Stimulated activated CD4-positive, alpha-beta T cell treated with anti-CD3 and anti-CD28 coated beads, Interleukin-4, amount 100 ng/mL, for 4 hours (primary cell): ENCODE measurements around the gene TMEM156.
"Not testable (repeated sequence)": the region's sequence is repeated elsewhere in the genome, so short reads cannot be mapped to it uniquely, and the experiment has no call there.

Experiments
- DNase-seq, 2 experiments: peaks; one replicate each; pipeline ENCODE4 v3.0.0-alpha.2; 2020

The TMEM156 gene

DNA sequence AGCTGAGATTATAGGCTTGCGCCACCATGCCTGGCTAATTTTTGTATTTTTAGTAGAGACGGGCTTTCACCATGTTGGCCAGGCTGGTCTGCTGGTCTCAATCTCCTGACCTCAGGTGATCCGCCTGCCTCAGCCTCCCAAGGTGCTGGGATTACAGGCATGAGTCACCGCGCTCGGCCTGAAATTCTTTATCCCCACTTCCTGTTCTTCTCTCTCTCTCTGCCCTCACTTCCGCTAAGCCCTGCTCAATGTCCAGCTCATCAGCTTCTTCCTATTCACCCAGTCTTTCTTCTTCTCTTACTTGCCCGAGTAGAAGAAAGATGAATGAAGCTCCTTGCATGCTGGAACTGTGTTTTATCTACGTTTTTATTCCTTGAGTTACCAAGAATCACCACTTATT, 43.9 kb downstream of the TMEM156 start:
- DNase-seq = not testable (repeated sequence)

DNA sequence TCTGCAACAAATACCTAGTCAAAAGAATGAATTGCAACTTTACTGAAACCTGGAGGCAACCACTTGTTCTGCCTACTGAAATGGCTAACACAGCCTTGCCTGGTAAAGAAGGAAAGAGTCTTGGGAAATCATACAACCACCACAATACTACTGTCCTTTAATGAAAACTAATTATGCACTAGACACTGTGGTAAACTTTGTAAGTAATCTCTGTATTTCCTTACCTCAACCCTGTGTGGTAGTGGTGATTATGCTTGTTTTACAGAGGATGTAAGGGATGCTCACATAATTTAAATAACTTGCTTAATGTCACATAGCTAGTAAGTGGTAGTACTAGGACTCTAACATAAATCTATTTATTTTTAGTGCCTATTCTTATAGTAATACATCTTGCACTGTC, 44.7 kb downstream of the TMEM156 start:
- no peak for DNase-seq

DNA sequence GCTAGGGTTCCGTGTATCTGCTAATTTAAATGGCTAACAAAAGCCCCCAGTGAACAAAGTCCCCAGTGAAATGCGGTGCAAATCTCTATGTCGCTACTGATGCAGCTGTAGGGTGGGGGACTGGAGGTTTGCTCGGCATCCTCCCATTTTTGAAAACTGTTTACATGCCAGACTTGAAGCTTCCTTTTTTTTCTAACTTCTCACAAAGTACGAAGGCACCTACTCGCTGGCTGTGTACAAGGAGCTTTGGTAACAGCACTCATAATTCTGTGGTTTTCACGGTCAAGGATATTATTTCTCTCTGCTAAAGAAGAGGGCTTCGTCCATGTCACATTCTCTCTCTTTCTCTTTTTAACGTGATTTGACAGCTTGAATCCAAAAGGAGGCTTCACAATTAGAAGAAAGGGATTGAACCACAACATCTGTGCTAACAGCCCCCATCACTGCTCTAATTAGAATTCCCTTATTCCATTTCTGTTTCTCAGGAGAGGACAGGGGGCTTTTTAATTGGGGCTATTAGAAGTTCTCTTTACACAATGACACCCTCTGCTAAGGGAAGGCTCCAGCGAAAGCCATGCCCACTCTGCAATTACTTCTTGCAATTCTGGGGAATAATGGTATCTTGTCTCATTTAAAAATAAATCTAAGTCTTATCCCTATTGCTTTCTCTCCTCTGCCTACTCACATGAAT, 46.7 kb downstream of the TMEM156 start:
- DNase-seq = no peak

DNA sequence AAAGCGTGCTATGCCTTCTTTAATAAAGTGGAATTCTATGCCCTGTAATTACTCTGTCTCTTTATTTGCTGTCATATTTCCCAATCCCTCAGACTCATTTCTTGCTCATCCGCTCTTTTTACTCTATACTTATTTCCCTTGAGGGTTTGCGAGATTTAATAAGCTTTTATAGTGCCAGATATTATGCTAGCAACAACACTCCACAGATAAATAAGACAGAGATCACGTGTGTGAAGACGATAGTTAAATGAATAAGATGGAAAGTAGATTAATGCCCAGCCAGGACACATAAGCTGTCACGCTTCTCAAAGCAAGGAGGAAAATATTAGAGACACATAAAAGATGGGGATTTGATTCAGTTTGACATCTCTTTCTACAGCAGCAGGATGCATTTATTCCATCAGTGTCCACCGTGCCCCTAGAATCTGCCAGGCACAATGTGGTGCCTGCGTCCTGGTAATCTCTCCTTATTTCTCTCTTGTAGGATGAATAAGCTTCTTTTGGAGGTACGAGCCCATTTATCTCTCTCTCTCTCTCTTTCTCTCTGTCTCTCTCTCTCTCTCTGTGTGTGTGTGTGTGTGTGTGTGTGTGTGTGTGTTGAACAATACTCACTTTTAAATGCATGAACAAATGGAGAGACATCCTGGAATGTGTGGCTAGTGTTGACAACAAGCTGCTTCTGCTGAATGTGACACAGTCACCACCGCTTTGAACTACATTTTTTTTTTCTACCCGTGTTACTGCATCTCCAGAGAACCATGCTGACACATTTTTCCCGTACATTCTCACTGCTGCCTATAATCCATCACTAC, 48.2 kb downstream of the TMEM156 start:
- DNase-seq = peak in 1 of 2 experiments; percentile 2

DNA sequence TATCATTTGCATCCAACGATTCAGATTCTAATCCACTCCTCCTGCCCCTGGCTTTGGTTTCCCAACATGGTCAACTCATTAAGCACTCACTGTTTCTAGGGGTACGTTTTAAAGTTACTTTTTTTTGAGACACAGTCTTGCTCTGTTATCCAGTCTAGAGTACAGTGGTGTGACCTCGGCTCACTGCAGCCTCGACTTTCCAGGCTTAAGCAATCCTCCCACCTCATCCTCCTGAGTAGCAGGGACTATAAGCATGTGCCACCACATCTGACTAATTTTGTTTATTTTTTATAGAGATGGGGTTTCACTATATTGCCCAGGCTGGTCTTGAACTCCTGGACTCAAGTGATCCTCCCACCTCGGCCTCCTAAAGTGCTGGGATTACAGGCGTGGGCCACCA, 48.9 kb downstream of the TMEM156 start:
- DNase-seq = no peak

DNA sequence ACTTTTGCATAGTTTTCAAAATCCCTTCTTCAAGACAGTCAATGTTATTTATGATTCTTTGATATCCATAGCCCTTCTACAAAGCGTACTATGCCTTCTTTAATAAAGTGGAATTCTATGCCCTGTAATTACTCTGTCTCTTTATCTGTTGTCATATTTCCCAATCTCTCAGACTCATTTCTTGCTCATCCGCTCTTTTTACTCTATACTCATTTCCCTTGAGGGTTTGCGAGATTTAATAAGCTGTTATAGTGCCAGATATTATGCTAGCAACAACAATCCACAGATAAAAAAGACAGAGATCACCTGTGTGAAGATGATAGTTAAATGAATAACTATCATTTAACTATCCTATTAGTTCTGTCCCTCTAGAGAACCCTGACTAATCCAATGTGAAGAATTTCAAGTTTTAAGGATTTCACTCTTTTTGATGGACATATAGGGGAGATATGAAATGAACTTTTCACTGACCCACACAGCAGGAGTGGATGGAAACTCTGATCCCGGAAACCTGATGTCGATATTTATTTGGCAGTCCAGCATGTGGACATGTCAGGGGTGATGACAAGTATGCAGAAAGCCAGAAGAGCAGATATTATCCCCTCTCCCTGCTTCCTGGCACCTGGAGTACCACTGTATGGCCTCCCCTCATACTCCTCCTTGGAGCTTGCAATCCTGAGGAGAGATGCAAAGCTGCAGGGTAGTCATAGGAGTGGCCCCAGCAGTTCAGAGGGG, 49.7 kb downstream of the TMEM156 start:
- DNase-seq = no peak

DNA sequence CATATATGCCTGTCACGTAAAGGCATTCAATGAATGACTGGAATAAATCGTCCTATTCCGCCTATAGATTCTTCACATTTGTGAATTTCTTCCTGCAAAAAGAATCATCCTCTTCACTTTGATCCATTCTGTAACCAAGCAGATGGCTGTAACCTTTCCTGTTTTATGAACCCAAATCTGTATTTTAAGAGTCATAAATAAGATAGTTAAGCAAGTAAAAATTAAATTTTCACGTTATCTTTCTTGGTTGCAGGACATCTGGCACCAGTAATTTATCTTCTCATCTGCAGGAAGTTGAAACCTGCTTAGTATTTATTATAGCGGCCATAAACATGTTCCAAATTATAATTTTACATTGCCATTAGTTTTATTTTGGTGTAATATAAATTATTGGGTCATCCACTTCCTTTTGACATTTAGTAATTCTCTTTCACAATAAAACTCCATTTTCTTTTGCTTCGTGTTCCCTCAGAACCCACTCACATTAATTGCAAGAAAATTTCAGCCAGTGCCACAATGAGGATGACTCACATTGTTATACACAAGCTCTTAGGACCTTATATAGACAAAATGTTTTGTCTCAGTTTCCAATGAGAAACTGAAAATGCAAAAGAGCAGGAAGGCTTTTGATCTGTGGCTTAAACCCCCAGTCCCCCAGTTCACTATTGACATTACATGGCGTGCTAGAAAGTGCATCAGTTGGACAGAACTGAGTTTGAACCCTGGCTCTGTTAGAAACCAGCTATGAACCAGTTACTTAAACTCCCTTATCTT, 51.1 kb downstream of the TMEM156 start:
- no peak for DNase-seq

DNA sequence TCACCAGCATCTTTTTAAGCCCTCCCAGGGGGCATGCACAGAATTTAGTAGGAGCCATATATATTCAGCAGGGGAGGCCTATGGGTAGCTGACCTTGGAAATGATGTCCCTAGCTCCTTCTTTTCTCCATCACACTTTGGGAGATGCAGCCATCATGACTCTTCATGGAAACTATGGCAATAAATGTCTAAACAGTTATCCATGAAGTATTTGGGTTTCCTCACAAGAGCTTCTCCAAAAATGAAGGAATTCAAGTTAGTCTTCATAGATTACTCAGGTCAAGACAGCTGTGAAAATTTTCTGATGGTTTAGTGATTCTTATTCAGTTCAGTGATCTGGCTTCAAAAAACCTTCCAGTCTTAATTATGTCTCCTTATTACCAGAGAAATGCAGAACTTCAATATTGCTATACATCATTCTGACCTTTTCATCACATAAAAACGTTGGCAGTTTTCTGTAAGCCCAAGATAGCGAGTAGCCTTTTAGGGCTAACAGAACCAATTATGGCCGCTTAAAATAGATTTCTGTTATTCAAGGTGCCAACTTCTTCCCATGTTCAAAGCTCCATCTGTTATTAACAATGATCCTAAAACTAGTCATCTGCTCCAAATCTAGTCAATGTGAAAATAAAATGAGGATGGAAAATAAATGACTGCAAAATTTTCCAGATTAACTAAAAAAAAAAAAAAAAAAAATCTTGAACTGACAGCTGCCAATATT, 52.5 kb downstream of the TMEM156 start:
- no peak for DNase-seq

DNA sequence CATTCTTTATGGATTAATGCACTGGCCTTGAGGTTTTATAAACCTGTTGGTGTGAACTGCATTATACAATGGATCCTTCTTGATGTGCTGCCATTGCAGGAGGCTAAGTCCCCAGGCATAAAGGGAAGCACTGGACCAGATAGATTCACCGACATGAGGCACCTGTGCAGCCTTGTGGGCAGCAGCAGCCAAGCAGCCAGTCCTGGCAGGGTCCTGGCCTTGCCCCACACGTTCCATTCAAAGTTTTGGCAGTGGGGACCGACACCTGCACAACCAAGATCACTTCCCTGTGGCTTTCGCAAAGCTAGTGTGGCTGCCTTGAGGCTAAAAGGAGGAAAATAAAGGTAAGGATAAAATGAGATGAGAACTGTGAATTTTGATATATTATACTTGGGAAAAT, 53.1 kb downstream of the TMEM156 start:
- no peak for DNase-seq

DNA sequence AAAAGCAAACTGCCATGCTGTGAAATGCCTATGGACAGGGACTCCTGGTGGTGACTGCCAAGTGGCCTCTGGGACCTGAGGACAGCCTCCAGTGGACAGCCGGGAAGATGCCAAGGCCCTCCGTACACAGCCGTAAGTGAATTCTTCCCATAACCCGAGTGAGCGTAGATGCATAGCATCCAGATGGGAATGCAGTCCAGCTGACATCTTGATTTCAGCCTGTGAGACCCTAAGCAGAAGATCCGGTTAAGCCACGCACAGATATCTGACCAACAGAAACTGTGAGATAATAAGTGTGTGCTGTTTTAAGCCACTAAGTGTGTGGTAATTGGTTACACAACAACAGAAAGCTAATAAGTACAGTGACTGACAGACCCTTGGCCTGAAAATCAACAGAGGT, 55.9 kb downstream of the TMEM156 start:
- no peak for DNase-seq

DNA sequence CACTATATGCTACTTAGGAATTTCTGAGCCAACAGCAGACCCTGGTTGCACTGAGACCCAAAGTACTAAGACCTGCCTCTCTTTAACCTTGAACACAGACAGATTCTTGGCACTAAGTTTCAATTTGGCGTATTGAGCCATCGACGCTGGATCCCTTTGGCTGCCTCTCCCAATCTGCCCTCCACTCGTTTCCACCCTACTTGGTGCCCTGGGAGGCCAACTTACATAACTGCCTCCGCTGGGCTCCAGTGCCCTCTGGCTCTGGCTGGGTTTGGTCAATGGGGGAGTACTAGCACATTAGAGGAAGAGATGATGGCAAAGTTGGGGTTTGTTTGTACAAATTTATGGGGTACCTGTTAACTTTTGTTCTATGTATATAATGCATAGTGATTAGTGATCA, 63.5 kb downstream of the TMEM156 start:
- DNase-seq = no peak

DNA sequence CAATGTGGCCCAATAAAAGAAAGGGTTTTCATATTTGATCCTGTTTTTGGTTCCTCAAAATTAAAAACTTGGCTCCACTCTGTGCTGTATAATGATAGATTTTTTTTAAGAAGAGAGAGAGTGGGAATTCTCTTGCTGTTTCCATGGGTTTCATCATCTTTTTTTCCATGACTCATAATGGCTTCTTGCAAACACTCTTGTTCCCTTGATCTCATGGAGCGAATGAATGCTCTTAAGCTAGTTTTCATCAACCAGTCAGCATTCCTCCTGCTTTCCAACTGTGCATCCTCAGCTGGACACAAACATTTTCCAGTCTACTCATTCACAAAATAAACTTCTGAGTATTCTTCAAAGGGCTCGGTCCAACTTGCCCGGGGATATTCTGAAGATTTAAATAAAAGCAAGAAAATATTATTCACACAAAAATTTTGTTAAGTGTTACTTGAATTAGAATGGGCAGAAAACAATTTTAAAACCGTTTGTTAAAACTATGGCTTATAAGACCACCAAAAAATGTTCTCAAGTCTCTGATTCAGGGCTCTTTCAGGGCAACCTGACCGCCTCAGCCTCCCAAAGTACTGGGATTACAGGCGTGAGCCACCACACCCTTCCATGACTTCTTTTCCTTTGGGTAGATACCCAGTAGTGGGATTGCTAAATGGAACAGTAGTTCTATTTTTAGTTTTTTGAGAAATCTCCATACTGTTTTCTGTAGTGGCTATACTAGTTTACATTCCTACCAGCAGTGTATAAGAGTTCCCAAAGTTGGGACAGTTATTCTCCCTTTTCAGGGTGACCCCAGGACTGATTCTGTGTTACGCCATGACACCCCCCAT, 64.7 kb downstream of the TMEM156 start:
- DNase-seq = no peak

DNA sequence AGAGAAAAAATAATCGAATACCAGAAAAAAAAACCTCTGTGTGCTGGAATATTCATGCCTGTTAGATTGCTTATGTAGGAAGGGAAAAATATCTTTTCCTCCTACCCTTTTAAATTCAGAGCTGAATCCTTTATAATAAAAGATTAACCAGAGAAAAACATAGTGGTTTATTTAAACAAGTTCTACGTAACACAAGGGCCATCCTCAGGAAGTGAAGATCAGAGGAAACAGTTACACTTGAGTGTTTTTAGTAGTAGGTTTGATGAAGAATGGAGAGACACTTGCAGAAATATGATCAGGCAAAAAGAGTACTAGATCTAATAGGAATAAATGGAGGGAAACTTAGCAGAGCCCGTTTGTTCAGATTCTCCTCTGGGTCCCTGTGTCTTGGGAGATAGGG, 66.3 kb downstream of the TMEM156 start:
- DNase-seq = no peak

DNA sequence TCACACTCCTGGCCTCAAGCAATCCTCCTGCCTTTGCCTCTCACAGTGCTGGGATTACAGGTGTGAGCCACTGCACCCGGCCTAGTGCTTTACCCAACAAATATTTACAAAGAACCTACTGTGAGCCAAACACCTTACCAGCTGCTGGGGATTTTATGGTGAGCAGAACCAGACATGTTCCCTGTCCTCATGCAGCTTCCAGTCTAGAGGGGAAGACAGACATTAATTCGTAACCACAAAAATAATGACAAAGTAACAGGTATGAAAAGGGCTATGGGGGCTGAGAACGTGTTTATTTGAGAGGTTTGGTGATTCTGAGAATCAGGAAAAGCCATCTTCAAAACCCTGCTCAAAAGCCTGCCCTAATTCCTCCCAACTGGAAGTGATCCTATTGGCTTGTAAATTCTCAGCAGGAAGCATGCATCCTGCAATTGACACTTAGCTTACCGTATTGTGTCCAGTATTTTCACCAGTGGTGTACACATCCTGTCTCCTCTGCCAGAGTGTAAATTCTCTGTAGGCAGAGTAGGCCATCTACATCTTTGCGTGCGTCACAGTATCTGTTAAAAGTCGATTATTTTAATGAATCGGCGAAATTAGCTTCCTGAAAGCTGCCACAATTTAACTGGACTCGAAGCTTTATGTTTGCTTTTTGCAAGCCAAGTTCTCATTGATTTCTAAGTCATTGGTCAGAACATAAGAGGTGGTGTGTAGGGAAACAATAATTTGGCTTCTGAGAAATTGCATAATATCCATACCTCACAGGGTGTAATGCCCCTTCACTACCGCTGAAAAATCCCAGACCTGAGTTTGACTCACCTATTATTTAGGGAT, 67.0 kb downstream of the TMEM156 start:
- no peak for DNase-seq

DNA sequence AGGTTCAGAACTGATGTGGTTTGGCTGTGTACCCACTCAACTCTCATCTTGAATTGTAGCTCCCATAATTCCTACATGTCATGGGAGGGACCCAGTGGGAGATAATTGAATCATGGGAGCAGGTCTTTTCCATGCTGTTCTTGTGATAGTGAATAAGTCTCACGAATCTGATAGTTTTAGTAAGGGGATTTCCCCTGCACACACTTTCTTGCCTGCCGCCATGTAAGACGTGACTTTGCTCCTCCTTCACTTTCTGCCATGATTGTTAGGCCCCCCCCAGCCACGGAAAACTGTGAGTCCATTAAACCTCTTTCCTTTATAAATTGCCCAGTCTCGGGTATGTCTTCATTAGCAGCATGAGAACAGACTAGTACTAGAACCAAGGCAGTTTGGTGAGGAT, 73.0 kb downstream of the TMEM156 start:
- DNase-seq = not testable (repeated sequence)

DNA sequence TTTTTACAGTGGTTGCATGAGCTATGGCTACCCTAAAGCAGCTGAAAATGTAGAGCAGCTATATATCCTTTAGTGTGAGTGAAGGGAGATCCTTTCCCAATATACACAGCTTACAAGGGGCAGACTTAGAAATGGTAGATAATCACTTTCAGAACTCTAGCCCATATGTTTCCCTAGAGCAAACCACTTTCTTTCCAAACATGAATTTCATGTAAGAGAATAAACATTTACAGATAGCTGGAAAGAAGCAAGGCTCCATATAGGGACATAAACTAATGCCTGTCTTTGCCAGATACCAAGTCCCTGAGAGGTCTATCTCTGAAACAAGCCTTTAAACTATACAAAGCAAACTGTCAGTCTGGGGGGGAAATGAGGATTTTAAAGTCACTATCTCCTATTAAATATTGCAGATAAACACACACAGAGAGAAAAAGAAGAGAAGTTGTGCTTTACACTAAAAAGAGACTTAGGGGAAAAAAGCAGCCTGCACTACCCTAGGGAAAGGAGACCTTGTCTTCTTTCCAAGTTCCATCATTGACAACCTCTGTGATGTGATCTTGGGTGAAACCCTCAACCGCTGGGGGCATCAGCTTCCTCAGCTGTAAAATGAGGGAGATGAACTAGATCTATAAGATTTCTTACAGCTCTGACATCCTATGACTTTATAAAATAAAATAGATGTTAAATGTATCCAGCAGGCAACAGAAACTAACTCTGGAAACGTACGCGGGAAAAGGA, 73.6 kb downstream of the TMEM156 start:
- DNase-seq = no peak

DNA sequence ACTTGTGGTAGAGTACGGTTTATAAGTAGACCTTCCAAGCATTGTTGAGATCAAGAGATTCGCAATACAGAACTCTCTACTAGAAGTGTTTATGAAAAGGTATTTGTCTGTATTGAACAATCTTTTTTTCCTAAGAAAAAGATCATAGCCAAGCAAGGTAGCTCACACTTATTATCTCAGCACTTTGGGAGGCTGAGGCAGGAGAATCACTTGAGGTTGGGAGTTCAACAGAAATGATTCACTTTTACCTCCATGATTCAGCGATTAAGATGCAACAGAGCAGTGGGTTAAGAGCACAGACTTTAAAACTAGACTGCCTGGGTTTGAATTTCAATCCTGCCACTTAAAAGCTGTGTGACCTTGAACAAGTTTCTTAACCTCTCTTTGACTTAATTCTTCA, 74.3 kb downstream of the TMEM156 start:
- peak in 1 of 2 experiments; percentile 5 for DNase-seq

DNA sequence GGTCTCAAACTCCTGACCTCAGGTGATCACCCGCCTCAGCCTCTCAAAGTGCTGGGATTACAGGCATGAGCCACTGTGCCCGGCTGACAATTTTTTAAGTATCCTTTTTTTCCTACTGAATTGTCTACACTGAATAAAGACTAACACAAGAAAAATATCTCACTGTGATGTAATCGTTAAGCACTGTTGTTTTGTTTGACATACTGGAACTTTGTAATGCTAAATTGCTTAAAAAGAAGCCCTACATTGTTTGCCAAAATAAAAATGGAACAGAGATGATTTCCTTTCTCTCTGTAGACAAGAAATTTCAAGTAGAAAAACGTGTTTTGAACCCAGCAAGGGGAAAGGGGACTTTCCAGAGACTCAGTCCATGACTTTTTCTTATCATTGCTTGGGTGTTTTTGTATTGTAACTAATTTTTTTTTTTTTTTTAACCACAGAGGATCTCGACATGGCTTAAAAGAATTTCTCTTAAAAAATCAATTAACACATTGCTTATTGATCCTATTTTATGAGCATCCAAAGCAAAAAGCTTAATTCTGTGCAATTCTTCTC, 74.9 kb downstream of the TMEM156 start:
- DNase-seq = no peak

DNA sequence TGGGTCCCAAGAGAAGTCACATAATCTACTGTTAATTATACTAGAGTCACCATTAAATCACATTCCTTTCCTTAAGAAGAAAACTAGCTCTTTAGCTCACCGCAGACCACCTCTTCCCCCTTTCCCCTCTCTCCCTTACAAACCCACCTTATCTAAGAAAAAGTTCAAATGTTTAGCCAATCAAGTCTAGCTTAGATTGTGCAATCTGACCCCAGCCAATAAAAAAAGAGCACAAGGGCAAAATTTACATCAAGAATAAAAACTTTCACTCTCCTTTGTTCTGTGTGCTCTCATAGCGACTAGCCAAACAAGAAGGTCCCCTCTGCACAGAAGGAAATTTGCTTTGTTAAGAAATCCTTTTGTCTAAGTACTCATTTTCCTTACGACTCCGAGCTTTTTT, 76.3 kb downstream of the TMEM156 start:
- DNase-seq = no peak
